Measurements from ENCODE around the gene PLK3.
"Not testable (repeated sequence)": the region's sequence is repeated elsewhere in the genome, so short reads cannot be mapped to it uniquely, and the experiment has no call there.

The PLK3 gene

DNA sequence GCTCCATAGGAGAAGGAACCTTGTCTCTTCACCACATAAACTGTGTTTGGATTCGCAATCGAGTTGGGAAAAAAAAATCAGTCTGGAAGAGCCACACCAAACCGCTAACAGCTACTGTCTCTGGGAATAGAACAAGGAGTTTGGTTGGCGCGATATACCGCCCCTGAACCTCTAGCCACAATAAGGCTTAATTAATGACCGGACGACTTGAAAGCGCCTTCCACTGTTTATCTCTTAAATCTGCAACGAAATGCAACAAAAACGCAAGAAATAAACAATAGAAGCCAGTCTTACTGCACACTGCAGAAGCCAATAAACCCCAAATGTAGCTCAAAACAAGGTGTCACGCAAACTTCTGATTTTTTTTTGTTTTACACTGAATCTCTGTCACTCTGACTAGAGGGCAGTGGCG is 19.0 kb downstream of the PLK3 start:
- in situ Hi-C loops (cut with HindIII; ENCODE audit: low sequenced_read_pairs), result no loop called here
- TF ChIP-seq, protein P1, sequence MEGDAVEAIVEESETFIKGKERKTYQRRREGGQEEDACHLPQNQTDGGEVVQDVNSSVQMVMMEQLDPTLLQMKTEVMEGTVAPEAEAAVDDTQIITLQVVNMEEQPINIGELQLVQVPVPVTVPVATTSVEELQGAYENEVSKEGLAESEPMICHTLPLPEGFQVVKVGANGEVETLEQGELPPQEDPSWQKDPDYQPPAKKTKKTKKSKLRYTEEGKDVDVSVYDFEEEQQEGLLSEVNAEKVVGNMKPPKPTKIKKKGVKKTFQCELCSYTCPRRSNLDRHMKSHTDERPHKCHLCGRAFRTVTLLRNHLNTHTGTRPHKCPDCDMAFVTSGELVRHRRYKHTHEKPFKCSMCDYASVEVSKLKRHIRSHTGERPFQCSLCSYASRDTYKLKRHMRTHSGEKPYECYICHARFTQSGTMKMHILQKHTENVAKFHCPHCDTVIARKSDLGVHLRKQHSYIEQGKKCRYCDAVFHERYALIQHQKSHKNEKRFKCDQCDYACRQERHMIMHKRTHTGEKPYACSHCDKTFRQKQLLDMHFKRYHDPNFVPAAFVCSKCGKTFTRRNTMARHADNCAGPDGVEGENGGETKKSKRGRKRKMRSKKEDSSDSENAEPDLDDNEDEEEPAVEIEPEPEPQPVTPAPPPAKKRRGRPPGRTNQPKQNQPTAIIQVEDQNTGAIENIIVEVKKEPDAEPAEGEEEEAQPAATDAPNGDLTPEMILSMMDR (IDR thresholded peaks at IDR 0.05; ENCODE audit: low read depth, low read length), result no peak
- no peak for DNase-seq (ENCODE audit: low read depth, low spot score)
- H3K4me3 ChIP-seq (ENCODE audit: low read depth, low read length), result peak overlapping the region; percentile 27

GRCh38 chr1:44819608-44820327 is 19.6 kb downstream of the PLK3 start:
- in situ Hi-C loops (cut with HindIII; ENCODE audit: low sequenced_read_pairs), result no loop called here
- peak; percentile 97 for DNase-seq (ENCODE audit: low read depth, low spot score)
- H3K4me3 ChIP-seq (ENCODE audit: low read depth, low read length), result peak overlapping the region; percentile 36
- TF ChIP-seq, protein P1 (IDR thresholded peaks at IDR 0.05; ENCODE audit: low read depth, low read length), result no peak

DNA sequence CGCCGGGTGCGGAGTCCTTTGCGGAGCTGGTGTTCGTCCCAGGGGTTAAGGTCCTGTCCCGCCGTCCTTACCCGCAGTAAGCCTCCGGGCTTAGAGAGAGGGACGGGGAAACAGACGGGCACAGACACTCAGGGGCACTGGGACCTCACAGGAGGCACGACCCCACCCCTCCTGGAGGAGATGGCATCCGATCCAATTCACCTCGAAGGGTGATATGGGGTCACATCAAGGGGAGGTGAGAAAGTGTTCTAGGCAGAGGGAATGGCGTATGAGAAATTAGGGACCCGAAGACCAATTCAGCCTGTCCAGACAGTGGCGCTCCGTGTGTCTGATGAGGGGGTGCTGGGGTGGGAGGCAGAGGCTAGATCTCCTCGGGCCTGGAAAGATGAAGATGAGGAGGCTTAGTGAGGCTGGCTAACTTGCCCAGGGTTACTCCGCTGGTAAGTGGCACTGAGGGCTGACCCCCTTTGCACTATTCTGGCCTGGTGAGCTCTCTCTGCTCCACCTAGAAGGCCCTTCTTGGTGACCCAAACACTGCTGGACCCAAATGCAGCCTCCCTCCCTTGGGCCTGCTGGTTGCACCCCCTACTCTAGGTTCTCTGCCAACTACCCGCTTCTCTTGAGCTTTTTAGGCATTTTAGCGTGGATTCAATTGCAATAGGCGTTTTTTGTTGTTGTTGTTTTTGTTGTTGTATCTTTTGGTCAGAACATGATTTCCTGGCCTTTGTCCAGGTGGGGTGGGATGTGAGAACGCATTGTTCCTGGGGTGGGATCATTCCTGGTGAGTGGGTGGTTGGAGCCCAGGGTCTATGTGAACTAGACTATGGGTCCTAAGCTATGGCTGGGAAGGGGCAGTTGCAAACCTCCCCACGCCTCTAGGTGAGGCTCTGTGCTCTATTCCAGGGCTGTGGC is 20.4 kb downstream of the PLK3 start:
- TF ChIP-seq, protein P1 (IDR thresholded peaks at IDR 0.05; ENCODE audit: low read depth, low read length), result no peak
- in situ Hi-C loops (cut with HindIII; ENCODE audit: low sequenced_read_pairs), result no loop called here
- peak overlapping the region; percentile 36 for H3K4me3 ChIP-seq (ENCODE audit: low read depth, low read length)
- DNase-seq (ENCODE audit: low read depth, low spot score), result no peak

DNA sequence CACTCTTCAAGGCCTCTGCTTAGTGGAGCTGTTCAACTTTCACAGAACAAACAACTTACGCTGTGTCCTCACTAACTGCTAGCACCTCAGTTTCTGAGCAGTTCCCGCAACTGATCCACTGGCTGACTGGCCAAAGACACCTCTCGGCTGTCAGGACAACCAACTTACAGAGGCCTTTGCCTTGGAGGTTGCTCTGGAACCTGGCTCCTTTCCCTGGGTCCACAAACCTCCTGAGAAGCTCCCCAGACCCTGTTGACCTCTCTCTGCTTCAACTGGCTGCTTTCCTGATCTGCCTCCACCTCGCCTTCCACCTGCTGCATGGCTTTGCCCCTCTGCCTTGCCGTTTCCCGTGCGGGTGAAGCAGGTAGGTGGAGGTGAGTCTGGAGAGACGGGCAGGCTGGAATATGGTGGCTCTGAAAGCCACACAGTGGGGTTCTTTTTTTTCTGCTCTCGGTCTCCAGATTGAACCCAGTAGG is 21.1 kb downstream of the PLK3 start:
- in situ Hi-C loops (cut with HindIII; ENCODE audit: low sequenced_read_pairs), result no loop called here
- TF ChIP-seq, protein P1 (IDR thresholded peaks at IDR 0.05; ENCODE audit: low read depth, low read length), result no peak
- no peak overlapping the region for H3K4me3 ChIP-seq (ENCODE audit: low read depth, low read length)
- DNase-seq (ENCODE audit: low read depth, low spot score), result no peak

GRCh38 chr1:44822131-44822701 is 22.0 kb downstream of the PLK3 start:
- TF ChIP-seq, protein P1 (IDR thresholded peaks at IDR 0.05; ENCODE audit: low read depth, low read length), result no peak
- in situ Hi-C loops (cut with HindIII; ENCODE audit: low sequenced_read_pairs), result no loop called here
- H3K4me3 ChIP-seq (ENCODE audit: low read depth, low read length), result no peak overlapping the region
- no peak for DNase-seq (ENCODE audit: low read depth, low spot score)

- DNase-seq (ENCODE audit: low read depth, low spot score), result no peak
- in situ Hi-C loops (cut with HindIII; ENCODE audit: low sequenced_read_pairs), result no loop called here
- TF ChIP-seq, protein P1 (IDR thresholded peaks at IDR 0.05; ENCODE audit: low read depth, low read length), result no peak
- no peak overlapping the region for H3K4me3 ChIP-seq (ENCODE audit: low read depth, low read length)
Observed at GRCh38 chr1:44822981-44823451, 22.8 kb downstream of the PLK3 start.

- in situ Hi-C loops (cut with HindIII; ENCODE audit: low sequenced_read_pairs); DNase-seq (ENCODE audit: low read depth, low spot score); H3K4me3 ChIP-seq (ENCODE audit: low read depth, low read length): not testable (repeated sequence)
Observed at GRCh38 chr1:44824392-44824791, 24.2 kb downstream of the PLK3 start.

Measured in astrocyte of the spinal cord (primary cell).